NCI-H1105 (cell line): ENCODE results near the gene SLC9A2.

Experiments used
- DNase-seq: peaks from one replicate; lab custom pipeline; 2025; lab: John Stamatoyannopoulos, UW

Gene SLC9A2

GRCh38 chr2:102674836-102675235 lies 55.5 kb downstream of the SLC9A2 start:
- no peak for DNase-seq

DNA sequence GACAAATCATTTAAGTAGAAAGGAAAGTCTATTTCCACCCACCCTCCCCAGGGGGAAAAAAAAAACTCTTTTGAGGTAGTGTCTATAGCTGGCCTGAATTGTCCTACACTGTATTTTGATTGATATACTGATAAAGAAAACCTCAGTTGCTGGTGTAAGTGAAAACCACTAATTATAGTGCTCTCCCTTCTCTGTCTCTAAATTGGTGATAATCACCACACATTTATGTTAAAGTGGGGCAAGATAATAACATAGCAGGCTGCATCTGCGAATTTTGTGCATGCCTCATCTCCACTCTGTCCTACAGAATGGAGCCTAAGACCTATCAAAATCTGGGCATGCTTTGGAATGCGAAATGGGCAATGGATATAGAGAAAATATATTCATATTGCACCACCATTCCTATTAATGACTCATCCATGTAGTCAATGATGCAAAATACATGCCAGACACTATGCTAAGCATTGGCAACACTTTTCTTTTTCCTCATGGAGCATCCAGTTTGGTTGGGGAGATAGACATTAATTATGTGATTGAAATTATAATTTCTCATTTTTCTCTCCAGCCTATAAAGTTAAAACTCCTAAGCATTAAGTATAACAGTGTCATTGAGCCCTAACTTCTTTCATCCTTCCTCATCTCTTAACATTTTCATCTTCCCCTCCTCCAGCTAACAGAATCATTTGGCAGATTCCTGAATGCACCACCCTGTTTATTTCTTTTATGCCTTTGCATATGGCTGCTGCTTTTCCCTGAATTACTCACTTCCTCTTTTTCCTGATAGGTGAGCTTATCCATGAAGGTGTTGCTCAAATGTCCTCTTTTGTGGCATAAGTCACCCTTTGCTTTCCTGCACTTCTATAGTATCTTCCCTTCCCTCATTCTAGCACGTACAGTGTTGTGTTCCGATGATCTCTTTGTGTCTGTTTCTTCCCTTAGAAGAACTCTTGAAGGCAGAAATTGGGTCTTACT lies 58.2 kb downstream of the SLC9A2 start:
- DNase-seq, result no peak

- no peak for DNase-seq
Observed at GRCh38 chr2:102678442-102678841, 59.1 kb downstream of the SLC9A2 start.

DNA sequence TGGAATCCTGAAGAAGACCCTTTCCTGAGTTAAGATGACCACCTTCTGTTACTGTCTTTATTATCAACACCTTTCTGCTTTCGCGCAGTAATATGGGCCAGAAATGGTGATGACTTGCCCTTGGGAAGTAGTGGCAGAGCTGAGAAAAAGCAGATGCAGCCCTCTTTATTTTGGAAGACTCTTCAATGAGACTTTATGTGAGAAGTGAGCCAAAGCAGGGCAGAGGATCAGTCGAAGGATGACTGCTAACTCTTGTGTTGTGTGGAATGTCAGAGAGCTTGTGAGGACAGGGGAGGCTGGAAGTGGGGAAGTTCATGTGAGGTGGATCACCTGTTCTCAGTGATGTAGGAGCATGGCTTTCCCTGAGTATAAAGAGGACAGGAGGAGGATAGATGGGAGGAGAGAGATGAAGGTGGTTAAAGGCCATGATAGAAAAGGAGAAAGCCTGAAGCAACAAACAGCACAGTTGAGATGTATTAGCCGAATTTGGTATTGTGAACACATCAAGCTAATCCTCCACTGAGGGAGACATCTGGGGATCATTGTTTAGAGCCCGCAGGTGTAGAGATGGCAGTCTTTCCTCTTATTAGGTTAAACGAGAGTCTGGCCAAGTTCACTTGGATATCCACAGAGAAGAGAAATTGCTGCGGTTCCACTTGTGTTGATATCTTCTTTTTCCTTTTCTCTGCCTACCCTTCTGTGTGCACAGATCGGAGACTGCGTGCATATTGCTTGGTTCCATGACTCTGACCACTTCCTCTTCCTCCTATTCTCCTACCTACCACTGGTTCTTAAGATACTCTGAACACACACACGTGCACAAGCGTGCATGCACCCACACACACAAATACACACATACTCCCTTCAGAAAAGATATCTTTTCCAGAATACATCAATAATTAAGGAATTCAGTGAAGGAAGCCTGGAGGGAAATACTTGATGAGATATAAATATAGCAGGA lies 67.4 kb downstream of the SLC9A2 start:
- DNase-seq, result no peak

DNA sequence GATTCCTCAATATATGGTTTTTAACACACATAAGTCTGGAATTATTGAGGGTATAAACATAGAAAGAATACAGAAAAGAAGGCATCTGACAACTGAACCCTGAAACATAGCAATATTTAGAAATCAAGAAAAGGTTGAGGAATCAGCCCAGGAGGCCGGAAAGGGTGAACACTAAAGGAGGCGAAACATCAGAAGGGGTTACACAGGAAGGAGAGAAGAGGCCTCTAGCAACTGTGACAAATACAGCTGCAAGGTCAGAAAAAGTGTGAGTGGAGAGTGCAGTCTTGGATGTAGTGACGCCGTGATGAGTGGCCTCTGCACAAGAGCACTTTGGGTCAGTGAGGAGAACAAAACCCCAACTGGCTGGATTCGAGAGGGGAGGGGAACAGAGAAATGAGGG lies 70.7 kb downstream of the SLC9A2 start:
- no peak for DNase-seq

- DNase-seq, result no peak
Observed at GRCh38 chr2:102696463-102696862, 77.1 kb downstream of the SLC9A2 start.

DNA sequence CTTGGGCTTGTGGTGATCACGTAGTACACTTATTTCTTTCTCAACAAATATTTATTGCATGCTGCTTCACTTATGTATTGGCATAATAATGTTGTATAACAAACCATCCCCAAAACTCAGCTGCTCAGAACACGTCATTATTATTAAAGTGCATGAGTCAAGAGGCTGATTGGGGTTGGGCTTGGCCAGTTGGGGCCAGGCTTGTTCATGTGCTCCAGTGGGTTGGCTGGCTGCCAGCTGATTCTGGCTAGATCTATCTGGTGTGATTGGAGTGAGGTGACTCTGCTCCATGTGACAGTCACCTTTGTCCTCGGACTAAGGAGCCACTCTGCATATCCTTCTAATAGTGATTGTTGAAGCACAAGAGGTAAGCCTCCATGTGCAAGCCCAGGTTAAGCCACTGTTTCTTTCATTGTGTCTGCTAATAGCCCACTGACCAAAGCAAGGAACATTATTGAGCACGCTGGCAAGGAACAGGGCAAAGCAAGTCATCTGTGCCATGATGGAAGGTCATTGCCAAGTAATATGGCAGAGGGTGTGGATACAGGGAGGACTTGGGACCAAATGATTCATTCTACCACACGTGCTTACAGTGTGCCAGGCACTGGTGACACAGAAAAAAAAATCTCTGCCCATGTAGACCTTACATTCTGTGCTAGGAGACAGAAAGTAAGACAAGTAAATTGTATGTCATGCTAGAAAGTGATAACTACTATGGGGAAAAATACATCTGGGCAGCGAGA lies 79.2 kb downstream of the SLC9A2 start:
- peak; percentile 60 for DNase-seq

DNA sequence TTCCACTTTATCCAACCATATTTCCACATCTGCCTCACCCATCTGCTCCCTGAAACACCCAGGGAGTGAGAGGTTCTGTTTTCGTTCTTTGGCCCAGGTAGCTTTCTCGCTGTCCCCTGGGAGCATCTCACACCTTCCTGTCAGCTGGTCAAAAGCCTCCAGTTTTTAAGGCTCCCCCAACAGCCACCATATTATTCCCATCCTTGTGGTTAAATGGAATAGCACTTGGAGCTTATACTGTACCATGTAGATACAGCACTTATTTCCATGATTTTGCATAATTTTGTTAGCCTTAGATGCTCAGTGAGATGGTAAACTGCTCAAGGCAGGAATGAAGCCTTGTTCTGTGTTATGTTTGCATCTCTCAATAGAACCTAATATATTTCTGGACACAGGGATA lies 84.0 kb downstream of the SLC9A2 start:
- no peak for DNase-seq

- DNase-seq, result no peak
Observed at GRCh38 chr2:102703748-102704147, 84.4 kb downstream of the SLC9A2 start.

GRCh38 chr2:102704531-102704930 lies 85.2 kb downstream of the SLC9A2 start:
- no peak for DNase-seq

GRCh38 chr2:102707796-102708695 lies 88.7 kb downstream of the SLC9A2 start:
- DNase-seq, result no peak

DNA sequence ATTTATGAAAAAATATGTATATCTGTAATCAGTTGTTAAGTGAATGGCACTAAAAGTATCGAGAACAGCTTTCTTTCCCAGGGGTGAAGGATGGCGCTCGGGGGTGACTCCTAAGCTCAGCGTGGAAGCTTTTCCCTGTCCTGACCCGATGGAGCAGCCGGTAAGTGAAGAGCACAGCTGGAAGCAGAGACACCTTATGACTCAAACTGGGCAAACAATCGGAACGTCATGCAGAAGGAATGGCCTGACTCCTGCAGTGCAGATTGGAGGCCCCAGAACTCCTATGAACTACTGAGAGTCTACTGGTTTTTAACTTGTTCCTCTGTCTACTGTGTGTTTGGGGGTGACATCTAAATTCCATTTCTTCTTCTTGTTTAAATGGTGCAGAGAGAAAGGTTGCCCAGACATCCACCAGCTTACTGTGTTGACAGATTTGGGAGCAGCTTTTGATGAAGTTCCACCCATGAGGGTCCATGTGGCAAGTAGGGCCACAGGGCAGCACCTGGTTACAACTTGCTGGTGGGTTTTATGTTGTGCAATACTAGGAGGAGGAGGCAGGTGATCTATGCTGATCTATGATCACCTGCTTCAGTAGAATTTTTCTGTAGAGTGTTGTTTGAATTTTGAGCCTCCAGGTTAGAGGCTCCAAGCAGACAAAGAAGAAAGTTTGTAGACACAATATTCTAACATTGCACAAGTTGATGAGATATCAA lies 89.7 kb downstream of the SLC9A2 start:
- DNase-seq, result no peak

DNA sequence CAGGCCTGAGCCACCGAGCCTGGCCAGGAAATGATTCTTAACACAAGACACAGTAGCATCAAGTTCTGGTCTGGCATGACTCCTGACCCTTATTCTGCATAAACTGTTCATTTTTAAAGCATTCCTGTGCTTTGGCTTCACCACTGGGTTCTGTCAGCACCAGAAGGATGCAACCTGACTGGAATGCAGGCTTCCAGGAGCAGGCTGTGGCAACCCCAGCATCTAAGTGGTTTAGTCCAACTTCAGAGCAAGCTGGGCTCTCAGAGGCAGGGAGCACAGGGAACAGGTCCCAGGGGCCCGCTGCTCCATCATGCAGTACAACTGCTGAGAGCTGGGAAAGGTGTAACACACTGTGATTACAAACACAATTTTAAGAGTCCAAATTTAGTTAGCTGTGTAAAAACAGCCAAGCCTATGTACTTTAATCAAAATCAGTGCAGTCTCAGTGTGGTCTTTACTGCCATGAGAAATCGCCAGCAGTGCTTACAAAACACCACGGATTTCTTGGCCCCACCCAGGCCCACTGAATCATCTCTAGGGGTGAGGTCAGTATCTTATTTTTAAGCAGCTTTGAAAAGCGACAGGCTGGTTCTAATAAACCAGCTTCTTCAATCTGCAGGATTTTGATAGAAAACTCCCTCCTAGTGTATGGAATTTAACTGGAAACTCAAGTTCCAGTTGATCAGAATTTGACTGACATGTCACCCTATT lies 98.1 kb downstream of the SLC9A2 start:
- DNase-seq, result no peak

- no peak for DNase-seq
Observed at GRCh38 chr2:102718387-102719316, 99.3 kb downstream of the SLC9A2 start.

GRCh38 chr2:102724016-102724490 lies 104.7 kb downstream of the SLC9A2 start:
- no peak for DNase-seq

DNA sequence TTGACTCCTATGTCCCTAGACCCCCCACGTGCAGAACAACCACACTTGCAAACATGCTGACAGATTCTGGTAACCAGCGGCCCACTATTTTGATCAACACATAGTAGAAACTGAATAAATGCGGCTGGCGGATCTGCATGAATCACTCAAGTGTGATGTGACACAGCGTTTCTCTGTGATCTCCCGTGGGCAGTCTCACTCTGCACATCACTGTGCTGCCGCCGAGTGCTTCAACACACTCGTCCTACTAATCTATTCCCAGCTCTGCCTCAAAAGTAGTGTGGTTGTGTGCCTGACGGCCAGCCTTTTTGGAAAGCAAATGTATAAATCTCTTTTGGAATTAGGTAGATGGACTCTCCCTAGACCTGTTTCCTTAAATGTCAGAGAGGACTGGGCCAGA lies 105.2 kb downstream of the SLC9A2 start:
- DNase-seq, result no peak

GRCh38 chr2:102726128-102727087 lies 107.1 kb downstream of the SLC9A2 start:
- no peak for DNase-seq
